ENCODE measurements around the gene TRMT61B. TPM values are rescaled to one million over a fixed set of nuclear protein-coding genes. Genes with fewer than 3 reads are reported as not detected.

TRMT61B gene
- total RNA-seq, 1 donor from 2014 or later, result 13.0 TPM

DNA sequence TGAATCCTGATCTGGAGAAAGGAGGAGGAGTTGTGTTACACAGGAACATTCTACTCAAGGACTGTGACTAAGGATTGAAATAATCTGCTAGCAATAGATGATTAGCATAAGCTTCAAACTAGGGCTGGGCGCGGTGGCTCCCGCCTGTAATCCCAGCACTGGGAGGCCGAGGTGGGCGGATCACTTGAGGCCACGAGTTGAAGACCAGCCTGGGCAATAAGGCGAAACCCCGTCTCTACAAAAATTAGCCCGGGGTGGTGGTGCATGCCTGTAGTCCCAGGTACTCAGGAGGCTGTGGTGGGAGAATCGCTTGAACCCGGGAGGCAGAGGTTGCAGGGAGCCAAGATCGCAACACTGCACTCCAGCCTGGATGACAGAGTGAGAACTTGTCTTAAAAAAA is 1.5 kb downstream of the TRMT61B start:
- H3K4me3 ChIP-seq, result peak overlapping the region; percentile 99
- no peak for DNase-seq
- TF ChIP-seq, protein P1, sequence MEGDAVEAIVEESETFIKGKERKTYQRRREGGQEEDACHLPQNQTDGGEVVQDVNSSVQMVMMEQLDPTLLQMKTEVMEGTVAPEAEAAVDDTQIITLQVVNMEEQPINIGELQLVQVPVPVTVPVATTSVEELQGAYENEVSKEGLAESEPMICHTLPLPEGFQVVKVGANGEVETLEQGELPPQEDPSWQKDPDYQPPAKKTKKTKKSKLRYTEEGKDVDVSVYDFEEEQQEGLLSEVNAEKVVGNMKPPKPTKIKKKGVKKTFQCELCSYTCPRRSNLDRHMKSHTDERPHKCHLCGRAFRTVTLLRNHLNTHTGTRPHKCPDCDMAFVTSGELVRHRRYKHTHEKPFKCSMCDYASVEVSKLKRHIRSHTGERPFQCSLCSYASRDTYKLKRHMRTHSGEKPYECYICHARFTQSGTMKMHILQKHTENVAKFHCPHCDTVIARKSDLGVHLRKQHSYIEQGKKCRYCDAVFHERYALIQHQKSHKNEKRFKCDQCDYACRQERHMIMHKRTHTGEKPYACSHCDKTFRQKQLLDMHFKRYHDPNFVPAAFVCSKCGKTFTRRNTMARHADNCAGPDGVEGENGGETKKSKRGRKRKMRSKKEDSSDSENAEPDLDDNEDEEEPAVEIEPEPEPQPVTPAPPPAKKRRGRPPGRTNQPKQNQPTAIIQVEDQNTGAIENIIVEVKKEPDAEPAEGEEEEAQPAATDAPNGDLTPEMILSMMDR (IDR thresholded peaks at IDR 0.05), result no peak
- no peak overlapping the region for H3K27ac ChIP-seq
- no peaks in the 10 kb centered on the region for H3K9me3 ChIP-seq
- H3K36me3 ChIP-seq, result peaks cover 9% of the 10 kb centered on the region
- H3K4me1 ChIP-seq, result peaks cover 29% of the 10 kb centered on the region
- no peak for ATAC-seq
- H3K27me3 ChIP-seq (ENCODE audit: low read depth), result no peaks in the 10 kb centered on the region
- intact Hi-C loops (cut with DNase I), result no loop called here

DNA sequence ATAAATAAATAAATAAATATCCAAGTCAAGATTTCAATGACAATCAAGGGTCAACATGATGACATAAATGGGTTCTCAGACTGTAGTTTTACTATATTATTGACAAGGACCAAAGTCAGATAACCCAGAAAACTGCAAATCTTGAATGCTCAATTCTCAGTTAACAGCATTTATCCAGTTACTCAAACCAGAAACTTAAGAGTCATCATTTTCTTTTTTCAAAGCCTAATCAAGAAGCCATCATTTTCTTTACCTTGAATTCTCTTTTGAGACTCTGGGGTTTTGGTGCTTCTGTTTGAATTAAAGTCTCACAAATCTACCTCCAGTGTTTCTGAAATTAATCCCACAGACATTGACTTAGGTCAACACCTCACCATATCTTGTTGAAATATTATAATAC is 14.1 kb downstream of the TRMT61B start:
- Histone ChIP-seq H3K36me3 (peaks cover 32% of the 10 kb centered on the region), H3K4me3 (no peak overlapping the region), H3K4me1 (no peaks in the 10 kb centered on the region), H3K27ac (no peak overlapping the region), H3K27me3 (ENCODE audit: low read depth) (no peaks in the 10 kb centered on the region), H3K9me3 (no peaks in the 10 kb centered on the region)
- ATAC-seq (no peak), DNase-seq (no peak)
- TF ChIP-seq, protein P1 (IDR thresholded peaks at IDR 0.05), result no peak
- intact Hi-C loops (cut with DNase I), result no loop called here

- DNase-seq, result no peak
- Histone ChIP-seq H3K36me3 (peaks cover 26% of the 10 kb centered on the region), H3K27me3 (ENCODE audit: low read depth) (no peaks in the 10 kb centered on the region), H3K9me3 (no peaks in the 10 kb centered on the region), H3K4me3 (no peak overlapping the region), H3K27ac (no peak overlapping the region), H3K4me1 (no peaks in the 10 kb centered on the region)
- TF ChIP-seq, protein P1 (IDR thresholded peaks at IDR 0.05), result no peak
- intact Hi-C loops (cut with DNase I), result no loop called here
- ATAC-seq, result no peak
Measured at GRCh38 chr2:28855193-28855592, 14.9 kb downstream of the TRMT61B start.

DNA sequence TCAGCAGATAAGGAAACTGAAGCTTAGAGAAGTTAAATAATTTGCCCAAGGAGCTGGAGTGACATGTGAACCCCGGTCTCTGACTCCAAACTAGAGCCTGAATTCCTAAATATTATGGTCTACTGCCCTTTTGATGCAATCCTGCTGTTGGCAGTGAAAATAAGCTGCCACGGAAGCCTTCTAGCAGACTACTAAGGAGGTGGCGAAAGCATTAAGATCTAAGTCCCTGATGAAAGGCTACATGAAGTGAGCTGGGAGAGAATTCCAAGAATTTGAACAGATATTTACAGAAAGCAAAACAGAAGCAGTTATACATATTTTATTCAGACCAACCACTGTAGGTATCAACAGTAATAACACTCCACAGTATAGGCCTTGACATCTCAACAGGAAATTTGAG is 28.1 kb downstream of the TRMT61B start:
- Histone ChIP-seq H3K27ac (no peak overlapping the region), H3K36me3 (no peaks in the 10 kb centered on the region), H3K4me3 (no peak overlapping the region), H3K4me1 (no peaks in the 10 kb centered on the region), H3K9me3 (no peaks in the 10 kb centered on the region), H3K27me3 (ENCODE audit: low read depth) (no peaks in the 10 kb centered on the region)
- intact Hi-C loops (cut with DNase I), result no loop called here
- no peak for ATAC-seq
- TF ChIP-seq, protein P1 (IDR thresholded peaks at IDR 0.05), result no peak
- no peak for DNase-seq

GRCh38 chr2:28838971-28839370 is 31.1 kb downstream of the TRMT61B start:
- Histone ChIP-seq H3K27ac (no peak overlapping the region), H3K9me3 (no peaks in the 10 kb centered on the region)

More at GRCh38 chr2:28838971-28839370, 31.1 kb downstream of the TRMT61B start:
- DNase-seq (no peak), ATAC-seq (no peak)
- no peak overlapping the region for H3K4me3 ChIP-seq
- H3K36me3 ChIP-seq, result no peaks in the 10 kb centered on the region
- H3K27me3 ChIP-seq (ENCODE audit: low read depth), result no peaks in the 10 kb centered on the region
- TF ChIP-seq, protein P1 (IDR thresholded peaks at IDR 0.05), result no peak
- H3K4me1 ChIP-seq, result no peaks in the 10 kb centered on the region
- intact Hi-C loops (cut with DNase I), result no loop called here

Data from lower lobe of right lung (tissue), 2 donors.